Myocyte (in vitro differentiated cells): Measurements from ENCODE around the gene UBE2O. TPM values are rescaled to one million over a fixed set of nuclear protein-coding genes. Genes with fewer than 3 reads are reported as not detected.

Source experiments
- DNase-seq: peaks from one replicate; pipeline ENCODE4 v3.0.0-alpha.2; 2012; ENCODE audit warnings: low read depth
- total RNA-seq: library from RNA; depleted of rRNA; stranded (reverse); fragments of >200 nt; gene quantifications from 2 replicates; pipeline ENCODE4 v1.2.3, GENCODE V29; 2014

Gene UBE2O
- total RNA-seq, 1 donor from 2014 or later: 21.1 TPM

GRCh38 chr17:76485569-76485968 lies 32.6 kb upstream of the UBE2O start:
- no peak for DNase-seq

GRCh38 chr17:76484228-76484725 lies 31.3 kb upstream of the UBE2O start:
- no peak for DNase-seq

DNA sequence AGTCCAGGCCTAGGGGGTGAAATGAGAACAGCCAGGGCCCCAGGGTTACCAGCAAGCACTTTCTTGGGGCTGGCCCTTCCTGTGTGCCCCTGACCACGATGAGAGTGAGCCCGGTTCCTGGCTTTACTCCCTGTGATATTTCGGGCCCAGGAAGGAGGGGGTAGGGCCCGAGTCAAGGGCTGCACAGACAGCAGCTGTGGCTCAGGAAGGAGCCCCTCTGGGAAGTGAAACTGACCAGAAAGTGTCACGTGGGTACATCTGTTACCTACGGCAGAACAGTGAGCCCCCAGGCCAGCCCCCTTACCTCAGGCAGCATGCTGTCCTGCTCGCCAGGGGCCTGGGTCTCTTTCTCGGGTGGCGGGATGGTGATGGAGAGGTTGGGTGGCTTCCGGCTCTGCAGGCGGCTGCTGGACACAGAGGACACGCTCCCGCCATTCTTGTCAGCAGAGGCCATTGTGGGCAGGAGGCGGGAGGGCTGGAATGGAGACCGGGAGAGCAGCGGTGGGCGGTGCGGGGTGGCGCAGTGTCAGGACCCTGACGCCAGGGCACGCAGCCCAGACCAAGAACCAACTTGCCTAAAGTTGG lies 28.2 kb upstream of the UBE2O start:
- DNase-seq: peak; percentile 67

DNA sequence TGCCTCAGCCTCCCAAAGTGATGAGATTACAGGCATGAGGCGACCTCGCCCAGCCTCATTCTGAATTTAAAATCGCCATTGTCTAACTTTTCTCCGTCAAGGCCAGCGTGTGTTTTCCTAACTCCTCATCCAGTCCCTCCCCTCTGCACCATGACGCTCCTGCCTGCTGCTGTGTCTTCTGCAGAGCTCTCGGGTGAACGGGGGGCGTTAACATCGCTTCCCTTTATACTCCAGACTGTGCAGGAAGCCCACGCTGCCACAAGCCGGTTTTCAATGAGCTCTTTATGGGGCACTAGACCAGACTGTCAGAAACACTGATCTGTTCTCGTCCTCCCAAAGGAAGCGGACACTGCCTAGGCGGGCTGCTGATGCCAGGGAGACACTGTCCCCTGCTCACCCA lies 27.7 kb upstream of the UBE2O start:
- no peak for DNase-seq

GRCh38 chr17:76479515-76480060 lies 26.6 kb upstream of the UBE2O start:
- DNase-seq: no peak

GRCh38 chr17:76478730-76479514 lies 26.0 kb upstream of the UBE2O start:
- DNase-seq: no peak

DNA sequence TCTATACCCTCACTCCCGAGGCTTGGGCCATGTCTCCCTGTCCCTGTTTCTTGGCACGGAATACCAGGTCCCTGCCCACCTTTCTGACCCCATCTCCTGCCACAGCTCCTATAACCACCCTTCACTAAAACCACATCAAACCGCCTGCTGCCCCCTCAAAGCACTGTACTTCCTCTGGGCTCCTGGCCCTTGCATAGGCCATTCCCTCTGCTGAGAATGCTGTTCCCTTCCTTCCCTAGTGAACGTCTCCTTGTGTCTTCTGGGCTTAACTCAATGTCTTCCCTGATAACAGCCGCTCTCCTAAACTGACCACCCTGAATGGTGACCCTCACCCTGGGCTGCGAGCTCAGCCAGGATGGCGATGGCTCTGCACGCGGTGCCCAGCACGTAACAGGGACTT lies 25.1 kb upstream of the UBE2O start:
- DNase-seq: no peak

DNA sequence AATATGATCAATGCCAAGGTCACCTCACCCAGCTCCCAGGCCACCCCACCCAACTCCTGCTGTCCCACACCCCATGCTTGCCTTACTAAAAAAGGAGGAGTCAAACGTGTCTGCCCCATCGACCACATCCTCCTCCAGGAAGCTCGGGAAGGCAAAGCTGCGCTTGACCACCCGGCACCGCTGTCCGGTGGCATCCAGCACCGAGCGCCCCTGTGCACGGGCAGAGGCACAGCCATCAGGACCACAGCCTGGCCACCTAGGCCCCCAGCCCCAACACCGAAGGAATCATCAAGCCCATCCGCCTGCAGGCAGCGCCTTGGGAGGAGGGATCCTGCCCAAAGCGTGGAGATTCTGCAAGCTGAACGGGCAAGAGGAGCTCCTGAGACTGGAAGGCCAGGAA lies 24.6 kb upstream of the UBE2O start:
- no peak for DNase-seq

- no peak for DNase-seq
Measured at GRCh38 chr17:76476736-76477135, 23.8 kb upstream of the UBE2O start.

- DNase-seq: no peak
Measured at GRCh38 chr17:76475302-76475701, 22.4 kb upstream of the UBE2O start.

- DNase-seq: no peak
Measured at GRCh38 chr17:76474894-76475293, 21.9 kb upstream of the UBE2O start.

DNA sequence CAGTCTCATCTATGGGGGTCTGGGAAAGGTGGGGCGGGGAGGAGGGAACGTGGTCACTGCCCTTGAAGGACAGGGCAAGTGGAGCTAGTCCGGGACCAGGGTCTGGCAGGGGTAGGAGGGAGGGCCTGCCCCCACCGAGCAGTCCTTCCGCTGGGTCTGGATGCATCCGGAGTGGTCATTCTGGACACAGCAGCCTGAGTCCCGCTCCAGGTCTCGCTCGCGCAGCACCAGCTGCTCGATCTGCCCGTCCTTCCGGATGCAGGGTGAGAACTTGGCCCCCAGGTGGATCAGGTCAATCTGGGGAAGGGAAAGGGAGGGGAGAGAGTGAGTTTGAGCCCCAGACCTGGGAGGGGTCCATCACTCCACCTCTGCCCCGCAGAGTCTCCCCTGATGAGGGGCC lies 21.3 kb upstream of the UBE2O start:
- no peak for DNase-seq

- DNase-seq: no peak
Measured at GRCh38 chr17:76473541-76473985, 20.6 kb upstream of the UBE2O start.

DNA sequence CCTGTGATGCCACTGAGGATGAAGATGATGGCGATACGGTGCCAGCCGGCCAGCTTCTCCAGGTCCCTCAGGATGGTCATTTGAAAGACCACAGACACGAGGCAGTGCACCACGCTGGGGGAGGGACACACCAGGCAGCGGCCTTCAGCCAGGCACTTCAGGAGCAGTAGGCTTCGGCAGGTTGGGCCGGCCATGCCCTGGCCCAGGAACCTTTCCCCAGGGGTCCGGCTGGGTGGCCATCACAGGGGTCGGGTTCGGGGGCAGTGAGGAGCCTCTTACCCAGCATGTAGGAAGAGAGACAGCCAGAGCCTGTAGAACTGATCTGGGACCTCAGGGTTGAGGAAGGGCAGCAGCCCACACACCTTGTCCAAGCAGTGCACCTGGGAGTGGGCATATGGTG lies 19.8 kb upstream of the UBE2O start:
- no peak for DNase-seq

- no peak for DNase-seq
Measured at GRCh38 chr17:76472258-76472645, 19.3 kb upstream of the UBE2O start.

DNA sequence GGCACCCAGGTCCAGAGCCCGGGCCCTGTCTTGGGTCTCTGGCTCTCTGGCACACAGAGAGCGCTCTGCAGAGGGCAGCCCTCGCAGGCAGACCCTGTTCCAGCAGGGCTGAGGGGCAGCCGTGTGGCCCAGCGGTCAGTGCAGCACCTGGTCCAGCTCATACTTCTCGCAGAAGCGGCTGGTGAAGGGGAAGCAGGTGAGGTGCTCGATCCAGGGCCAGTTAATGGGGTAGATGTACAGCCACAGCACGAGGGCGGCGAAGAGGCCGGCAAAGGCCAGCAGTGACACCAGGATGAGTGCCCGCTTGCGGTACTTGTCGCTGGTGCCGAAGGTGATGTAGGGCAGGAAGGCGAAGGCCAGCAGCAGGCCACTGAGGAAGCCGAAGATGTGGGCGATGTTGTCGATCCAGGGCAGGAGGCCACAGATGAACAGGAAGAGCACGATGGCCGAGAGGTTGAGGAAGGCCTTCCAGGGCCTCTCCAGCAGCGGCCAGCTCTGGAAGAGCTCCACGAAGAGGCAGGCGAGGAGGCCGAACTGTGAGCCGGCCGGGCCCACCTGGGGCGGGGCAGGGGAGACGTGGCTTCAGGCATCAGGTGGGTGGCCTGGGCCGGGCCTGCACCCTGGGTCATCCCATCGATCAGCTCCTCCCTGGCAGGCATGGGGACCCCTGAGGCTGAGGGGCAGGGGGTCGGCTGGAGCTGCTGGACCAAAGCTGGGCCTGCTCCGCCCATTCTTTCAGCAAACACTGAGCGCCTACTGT lies 18.7 kb upstream of the UBE2O start:
- DNase-seq: no peak

DNA sequence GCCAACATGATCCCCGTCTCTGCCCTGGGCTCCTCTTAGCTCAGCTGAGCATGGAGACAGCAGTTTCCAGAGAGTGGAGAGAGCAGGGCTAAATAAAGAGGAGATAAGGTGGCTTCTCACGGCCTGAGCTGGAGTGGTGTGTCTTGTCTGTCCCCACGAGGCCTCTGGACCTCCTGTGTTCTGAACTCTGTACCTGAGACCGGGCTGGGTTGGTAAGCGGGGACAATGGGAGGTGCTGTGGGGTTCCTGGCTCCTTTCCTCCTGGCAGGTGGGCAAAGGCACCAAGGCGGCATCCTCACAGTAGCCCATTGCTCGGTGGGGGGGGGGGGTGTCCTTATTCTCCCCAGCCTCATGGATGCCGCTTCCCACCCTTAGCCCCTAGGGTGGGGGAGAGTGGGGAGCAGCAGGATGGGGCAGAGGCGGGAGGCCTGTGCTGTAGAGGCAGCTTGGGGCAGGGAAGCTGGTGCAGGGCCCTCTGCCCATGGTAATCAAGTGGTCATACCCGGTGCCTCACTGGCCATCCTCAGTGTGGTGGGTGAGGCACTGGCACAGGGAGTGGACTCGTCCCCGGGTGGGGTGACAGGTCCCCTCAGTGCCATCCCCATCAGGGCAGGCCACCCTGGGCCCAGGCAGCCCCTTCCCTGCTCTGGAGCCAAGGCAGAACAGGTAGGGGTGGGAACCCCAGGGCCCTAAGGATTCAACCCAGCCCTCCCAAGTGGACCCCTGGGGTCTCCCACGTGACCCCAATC lies 17.2 kb upstream of the UBE2O start:
- DNase-seq: no peak

DNA sequence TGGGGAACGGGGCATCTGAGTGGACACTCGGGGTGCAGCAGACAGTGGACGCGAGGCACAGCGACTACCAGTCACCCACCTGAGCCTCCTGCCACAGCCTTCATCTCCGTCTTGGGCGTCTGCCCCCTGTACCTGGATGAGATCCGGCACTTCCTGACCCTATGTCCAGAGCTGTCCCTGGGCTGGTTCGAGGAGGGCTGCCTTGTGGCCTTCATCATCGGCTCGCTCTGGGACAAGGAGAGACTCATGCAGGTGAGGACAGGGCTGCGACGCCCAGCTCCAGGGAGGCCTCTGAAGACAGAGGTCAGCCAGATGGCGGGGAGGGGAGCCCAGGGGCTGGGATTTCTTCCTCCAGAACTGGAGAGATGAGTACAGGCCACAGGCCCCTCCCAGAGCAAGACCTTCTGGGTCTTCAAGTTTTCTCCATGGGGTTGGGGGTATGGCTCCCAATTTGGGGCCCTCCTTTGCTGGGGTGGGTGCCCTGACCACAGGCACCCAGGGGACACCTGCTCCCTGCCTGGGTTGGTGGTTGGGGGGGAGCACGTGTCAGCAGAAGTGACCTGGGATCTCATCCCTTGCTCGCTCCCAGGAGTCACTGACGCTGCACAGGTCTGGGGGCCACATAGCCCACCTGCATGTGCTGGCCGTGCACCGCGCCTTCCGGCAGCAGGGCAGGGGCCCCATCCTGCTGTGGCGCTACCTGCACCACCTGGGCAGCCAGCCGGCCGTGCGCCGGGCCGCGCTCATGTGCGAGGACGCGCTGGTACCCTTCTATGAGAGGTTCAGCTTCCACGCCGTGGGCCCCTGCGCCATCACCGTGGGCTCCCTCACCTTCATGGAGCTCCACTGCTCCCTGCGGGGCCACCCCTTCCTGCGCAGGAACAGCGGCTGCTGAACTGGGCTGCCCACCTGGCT lies 16.4 kb upstream of the UBE2O start:
- no peak for DNase-seq

DNA sequence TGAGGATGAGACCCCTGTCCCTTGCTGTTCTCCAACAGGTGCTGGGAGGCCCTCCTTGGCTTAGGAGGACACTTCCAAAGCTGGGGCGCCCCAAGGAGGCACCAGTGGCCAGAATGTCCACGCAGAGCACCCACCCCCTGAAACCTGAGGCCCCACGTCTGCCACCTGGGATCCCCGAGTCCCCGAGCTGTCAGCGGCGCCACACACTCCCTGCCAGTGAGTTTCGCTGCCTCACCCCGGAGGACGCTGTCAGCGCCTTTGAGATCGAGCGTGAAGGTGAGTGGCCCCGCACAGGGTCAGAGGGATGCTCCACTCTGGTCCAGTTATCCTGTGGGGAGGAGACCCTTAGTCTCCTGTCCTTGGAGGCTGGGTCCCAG lies 15.7 kb upstream of the UBE2O start:
- DNase-seq: no peak
